Stomach (tissue), 9 donors: ENCODE results near the gene C1orf21. TPM values are rescaled to one million over a fixed set of nuclear protein-coding genes. Genes with fewer than 3 reads are reported as not detected.

Source experiments
- DNase-seq, 2 donors: peaks; one replicate each; pipeline versions ENCODE4 v3.0.0 to v3.0.0-alpha.2; 2013 to 2019
- H3K27ac ChIP-seq, 5 donors: fragments of 200-600 bp in 4 of 5; sonication (generic) in 4 of 5; one replicate each; pipeline ENCODE4 v1.5.1; 2013 to 2019; ENCODE audit warnings: mild to moderate bottlenecking in 1 of 5, moderate library complexity in 1 of 5
- H3K27me3 ChIP-seq, 3 donors: fragments of 200-600 bp; sonication (generic); one replicate each; pipeline ENCODE4 v1.5.1; 2017 to 2019; ENCODE audit warnings: mixed run types in 1 of 3
- H3K36me3 ChIP-seq, 4 donors: fragments of 200-600 bp; sonication (generic); 1 replicate in 3 of 4; 2 replicates in 1 of 4; pipeline ENCODE4 v1.5.1; 2016 to 2019
- H3K4me1 ChIP-seq, 4 donors: fragments of 200-600 bp; sonication (generic); one replicate each; pipeline ENCODE4 v1.5.1; 2016 to 2019
- H3K4me3 ChIP-seq, 4 donors: fragments of 200-600 bp; sonication (generic) in 3 of 4; one replicate each; pipeline ENCODE4 v1.5.1; 2016 to 2019; ENCODE audit warnings: mild to moderate bottlenecking in 1 of 4
- H3K9me3 ChIP-seq, 4 donors: fragments of 200-600 bp; sonication (generic); one replicate each; pipeline ENCODE4 v1.5.1; 2016 to 2019
- EP300 ChIP-seq: sonication (generic); formaldehyde crosslinking; IDR thresholded peaks from one replicate; pipeline ENCODE4 v1.6.1; 2017; ENCODE audit warnings: antibody characterized with exemption
- POLR2A ChIP-seq, 4 donors: fragments of 450-650 bp; IDR thresholded peaks; one replicate each; pipeline ENCODE4 v1.6.1; 2016; ENCODE audit warnings: antibody characterized with exemption in 4 of 4, control low read depth in 2 of 4, mild to moderate bottlenecking in 1 of 4, moderate library complexity in 1 of 4
- POLR2AphosphoS5 ChIP-seq, 3 donors: sonication (generic); formaldehyde crosslinking; IDR thresholded peaks; one replicate each; pipeline ENCODE4 v1.6.1; 2016; ENCODE audit warnings: antibody characterized with exemption in 3 of 3
- WGBS, 5 donors: extraction: QIAGEN DNeasy Blood & Tissue Kit in 3 of 5; methylation state at CpG; one replicate each; pipeline versions ENCODE4 v1.1.5 to v1.1.7; 2013 to 2018; 5-methylcytosine and 5-hydroxymethylcytosine counted together
- intact Hi-C: fragments of 100-400 bp; cut with DNase I; formaldehyde crosslinking; loops from one replicate; pipeline ENCODE4 v1.15.1; 2023; ENCODE audit warnings: low total_unique reads
- polyA plus RNA-seq, 3 donors: library from polyadenylated mRNA; stranded (reverse); fragments of 200-250 nt; gene quantifications; one replicate each; pipeline ENCODE4 v1.2.3, GENCODE V29; 2013
- total RNA-seq, 5 donors: library from RNA; depleted of rRNA; stranded (reverse); fragments of >200 nt; gene quantifications; one replicate each; pipeline versions ENCODE4 v1.1.0 to v1.2.3, GENCODE V29; 2014 to 2016
- TF ChIP-seq, protein P1 (sequence below), 7 experiments: fragments of 450-650 bp in 4 of 7; fragments of 200-600 bp in 3 of 7; sonication (generic) in 3 of 7; IDR thresholded peaks; one replicate each; pipeline ENCODE4 v1.5.1; 2016 to 2019; ENCODE audit warnings: antibody characterized with exemption in 7 of 7, control low read depth in 2 of 7, mild to moderate bottlenecking in 1 of 7
- donor health status: healthy with polysubstance abuse.
- donor health status: Bipolar disorder and iron deficiency.
- donor health status: healthy.

The C1orf21 gene
- total and polyA plus RNA-seq, 8 donors, result 10.1 to 114 (median 37.4) TPM

DNA sequence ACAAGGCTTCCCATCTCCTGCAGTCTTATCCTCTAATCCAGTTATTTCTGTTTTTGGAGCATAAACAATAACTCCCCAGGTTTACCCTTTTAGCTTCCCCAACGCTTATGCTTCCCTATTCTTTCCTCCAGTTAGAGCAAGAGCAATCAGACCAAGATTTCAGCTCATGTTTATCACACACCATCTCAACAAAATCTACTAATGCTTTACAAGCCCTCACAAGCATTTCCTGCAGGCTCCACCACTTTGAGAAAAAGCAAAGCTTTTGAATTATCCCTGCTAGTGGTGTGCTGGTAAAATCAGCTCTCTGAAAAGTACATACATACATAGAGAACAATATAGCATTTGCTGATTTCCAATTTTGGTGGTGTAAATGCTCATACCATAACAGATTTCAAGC is 275.0 kb downstream of the C1orf21 start:
- no peak overlapping the region for H3K4me3 ChIP-seq
- no peak for TF ChIP-seq POLR2AphosphoS5 (IDR thresholded peaks at IDR 0.05)
- no peaks in the 10 kb centered on the region for H3K9me3 ChIP-seq
- no peaks in the 10 kb centered on the region for H3K36me3 ChIP-seq
- WGBS, 5 donors, result 2 to 91% (median 45%) methylated on average over 1 of the region's 1 CpG
- DNase-seq, result no peak
- H3K27me3 ChIP-seq, result peaks cover 0 to 8% (median 0%) of the 10 kb centered on the region in 3 donors
- peaks cover 0 to 12% (median 11%) of the 10 kb centered on the region in 4 donors for H3K4me1 ChIP-seq
- H3K27ac ChIP-seq, result no peak overlapping the region
- intact Hi-C loops, result no loop called here

DNA sequence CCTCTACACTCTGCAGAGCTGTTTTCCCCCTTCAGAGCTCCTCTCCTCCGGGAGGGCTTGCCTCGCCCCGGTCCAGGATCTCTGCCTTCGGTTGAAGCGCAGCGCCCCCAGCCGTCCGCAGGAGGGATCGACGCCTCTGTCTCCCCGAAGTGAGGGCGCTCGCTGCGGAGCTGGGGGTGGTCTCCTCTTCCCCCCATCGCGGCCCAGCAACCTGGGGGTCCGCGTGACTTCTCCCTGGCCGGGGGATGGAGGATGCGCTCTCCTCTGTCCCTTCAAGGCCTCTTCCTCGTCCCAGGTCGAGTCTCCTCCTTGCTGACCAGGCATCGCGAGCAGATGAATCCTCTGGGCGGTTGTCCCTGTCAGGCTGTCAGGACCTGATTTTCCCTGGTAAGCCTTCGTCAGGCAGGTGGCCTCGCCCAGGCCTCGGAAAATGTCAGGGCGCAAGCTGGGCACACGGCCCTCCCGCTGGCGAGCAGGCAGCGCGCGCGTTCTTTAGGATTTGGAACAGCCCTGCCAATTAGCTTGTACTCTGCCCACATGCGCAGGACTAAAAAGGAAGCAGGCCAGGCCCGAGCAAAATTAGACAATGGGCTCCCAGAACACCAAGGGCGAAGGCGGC is 277.3 kb downstream of the C1orf21 start:
- H3K4me1 ChIP-seq, result peaks cover 0 to 12% (median 11%) of the 10 kb centered on the region in 4 donors
- peak overlapping the region in 1 of 5 donors; percentile 74 for H3K27ac ChIP-seq
- DNase-seq, result peak; percentile 73 to 91
- H3K9me3 ChIP-seq, result no peaks in the 10 kb centered on the region
- TF ChIP-seq EP300 (no peak), POLR2AphosphoS5 (IDR thresholded peaks at IDR 0.05) (peak in 1 of 3 donors; percentile 29)
- TF ChIP-seq, protein P1, sequence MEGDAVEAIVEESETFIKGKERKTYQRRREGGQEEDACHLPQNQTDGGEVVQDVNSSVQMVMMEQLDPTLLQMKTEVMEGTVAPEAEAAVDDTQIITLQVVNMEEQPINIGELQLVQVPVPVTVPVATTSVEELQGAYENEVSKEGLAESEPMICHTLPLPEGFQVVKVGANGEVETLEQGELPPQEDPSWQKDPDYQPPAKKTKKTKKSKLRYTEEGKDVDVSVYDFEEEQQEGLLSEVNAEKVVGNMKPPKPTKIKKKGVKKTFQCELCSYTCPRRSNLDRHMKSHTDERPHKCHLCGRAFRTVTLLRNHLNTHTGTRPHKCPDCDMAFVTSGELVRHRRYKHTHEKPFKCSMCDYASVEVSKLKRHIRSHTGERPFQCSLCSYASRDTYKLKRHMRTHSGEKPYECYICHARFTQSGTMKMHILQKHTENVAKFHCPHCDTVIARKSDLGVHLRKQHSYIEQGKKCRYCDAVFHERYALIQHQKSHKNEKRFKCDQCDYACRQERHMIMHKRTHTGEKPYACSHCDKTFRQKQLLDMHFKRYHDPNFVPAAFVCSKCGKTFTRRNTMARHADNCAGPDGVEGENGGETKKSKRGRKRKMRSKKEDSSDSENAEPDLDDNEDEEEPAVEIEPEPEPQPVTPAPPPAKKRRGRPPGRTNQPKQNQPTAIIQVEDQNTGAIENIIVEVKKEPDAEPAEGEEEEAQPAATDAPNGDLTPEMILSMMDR (IDR thresholded peaks at IDR 0.05), result peak in 5 of 7 experiments; percentile 79 to 94 (median 84)
- H3K27me3 ChIP-seq, result peaks cover 0 to 8% (median 0%) of the 10 kb centered on the region in 3 donors
- WGBS, 5 donors, result 28 to 51% (median 29%) methylated on average over 9 to 40 of the region's 40 CpGs
- intact Hi-C loops, result no loop called here
- H3K4me3 ChIP-seq, result peak overlapping the region; percentile 31 to 38 (median 35)
- no peaks in the 10 kb centered on the region for H3K36me3 ChIP-seq

GRCh38 chr1:184664661-184665060 is 277.8 kb downstream of the C1orf21 start:
- WGBS, 5 donors, result 85 to 91% (median 87%) methylated on average over 13 to 15 of the region's 15 CpGs
- no peak for DNase-seq
- Histone ChIP-seq H3K4me3 (no peak overlapping the region), H3K36me3 (no peaks in the 10 kb centered on the region), H3K9me3 (no peaks in the 10 kb centered on the region), H3K27ac (peak overlapping the region in 1 of 5 donors; percentile 74), H3K27me3 (peaks cover 0 to 8% (median 0%) of the 10 kb centered on the region in 3 donors), H3K4me1 (peaks cover 0 to 12% (median 11%) of the 10 kb centered on the region in 4 donors)
- TF ChIP-seq, protein P1 (IDR thresholded peaks at IDR 0.05), result no peak
- TF ChIP-seq POLR2AphosphoS5 (IDR thresholded peaks at IDR 0.05) (no peak), EP300 (no peak), POLR2A (IDR thresholded peaks at IDR 0.05) (no peak)
- intact Hi-C loops, result no loop called here

GRCh38 chr1:184665360-184665759 is 278.5 kb downstream of the C1orf21 start:
- TF ChIP-seq POLR2A (IDR thresholded peaks at IDR 0.05) (no peak), POLR2AphosphoS5 (IDR thresholded peaks at IDR 0.05) (no peak), EP300 (no peak)
- TF ChIP-seq, protein P1 (IDR thresholded peaks at IDR 0.05), result no peak
- H3K27me3 ChIP-seq, result peaks cover 0 to 8% (median 0%) of the 10 kb centered on the region in 3 donors
- intact Hi-C loops, result no loop called here
- WGBS, 5 donors, result 61 to 83% (median 77%) methylated on average over 6 of the region's 6 CpGs
- no peak for DNase-seq
- no peaks in the 10 kb centered on the region for H3K36me3 ChIP-seq
- no peaks in the 10 kb centered on the region for H3K9me3 ChIP-seq
- H3K4me3 ChIP-seq, result no peak overlapping the region
- no peak overlapping the region for H3K27ac ChIP-seq
- peaks cover 0 to 12% (median 11%) of the 10 kb centered on the region in 4 donors for H3K4me1 ChIP-seq

- WGBS, 5 donors, result 32 to 60% (median 42%) methylated on average over 1 of the region's 1 CpG
- peaks cover 0 to 5% (median 0%) of the 10 kb centered on the region in 3 donors for H3K27me3 ChIP-seq
- no peak for DNase-seq
- H3K9me3 ChIP-seq, result no peaks in the 10 kb centered on the region
- intact Hi-C loops, result no loop called here
- no peak for TF ChIP-seq POLR2A (IDR thresholded peaks at IDR 0.05)
- no peak for TF ChIP-seq POLR2AphosphoS5 (IDR thresholded peaks at IDR 0.05)
- TF ChIP-seq, protein P1 (IDR thresholded peaks at IDR 0.05), result no peak
- TF ChIP-seq EP300, result no peak
- peaks cover 0 to 7% (median 2%) of the 10 kb centered on the region in 4 donors for H3K4me1 ChIP-seq
- H3K27ac ChIP-seq, result no peak overlapping the region
- no peaks in the 10 kb centered on the region for H3K36me3 ChIP-seq
- H3K4me3 ChIP-seq, result no peak overlapping the region
Observed at GRCh38 chr1:184669391-184669790, 282.6 kb downstream of the C1orf21 start.
